SK-N-MC (cell line): ENCODE measurements around the gene RAB19.

Source experiments
- DNase-seq: peaks from one replicate; pipeline ENCODE4 v3.0.0-alpha.2; 2011; ENCODE audit warnings: low read depth, low spot score
- H3K27ac ChIP-seq: fragments of 200-600 bp; sonication (generic); 2 replicates; pipeline ENCODE4 v1.5.1; 2016; ENCODE audit warnings: mixed run types
- H3K36me3 ChIP-seq: fragments of 200-600 bp; sonication (generic); 2 replicates; pipeline ENCODE4 v1.6.1; 2017; ENCODE audit warnings: antibody characterized with exemption, low read length, mixed read lengths; ENCODE audit not compliant: insufficient read depth
- H3K4me3 ChIP-seq: fragments of 200-600 bp; sonication (generic); 2 replicates; pipeline ENCODE4 v1.5.1; 2016
- H3K9ac ChIP-seq: fragments of 200-600 bp; sonication (generic); 2 replicates; pipeline ENCODE4 v1.8.0; 2017; ENCODE audit warnings: mixed run types, mixed read lengths; ENCODE audit not compliant: insufficient read length
- H3K9me3 ChIP-seq: fragments of 200-600 bp; sonication (generic); 2 replicates; pipeline ENCODE4 v1.6.1; 2017; ENCODE audit warnings: low read depth, mild to moderate bottlenecking, antibody characterized with exemption, low read length, moderate library complexity, mixed read lengths
- EZH2 ChIP-seq: fragments of 200-600 bp; sonication (generic); IDR thresholded peaks from one replicate; pipeline ENCODE4 v1.6.1; 2017; ENCODE audit warnings: antibody characterized with exemption
- FOXP2 ChIP-seq: optimal IDR thresholded peaks from 2 replicates; pipeline ENCODE3; 2011; ENCODE audit warnings: mild to moderate bottlenecking, moderate library complexity; ENCODE audit not compliant: insufficient read depth; ENCODE audit errors: extremely low read length, control extremely low read depth
- POLR2AphosphoS5 ChIP-seq: IDR thresholded peaks from 2 replicates; pipeline ENCODE4 v1.6.1; 2012; ENCODE audit warnings: mild to moderate bottlenecking, low read depth, low read length, borderline replicate concordance

Gene RAB19

DNA sequence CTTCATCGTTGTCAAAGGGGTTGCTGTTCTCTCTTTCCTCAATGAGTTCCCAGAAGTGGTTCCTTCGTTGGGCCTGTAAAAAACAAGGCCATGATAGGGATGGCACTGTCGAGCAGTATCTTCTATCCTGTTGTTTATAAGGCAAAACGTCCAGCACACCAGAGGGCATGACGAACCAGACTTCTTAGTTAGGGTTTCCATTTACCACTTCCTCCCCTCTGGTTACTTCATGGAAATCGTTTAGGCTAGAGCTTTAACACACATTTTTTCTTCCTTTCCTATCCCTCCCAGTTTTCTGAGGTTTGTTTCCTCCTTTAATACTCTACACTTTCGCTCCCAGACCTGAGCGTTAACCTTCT lies 50.8 kb downstream of the RAB19 start:
- H3K9ac ChIP-seq = no peak overlapping the region
- H3K27ac ChIP-seq = no peak overlapping the region
- H3K36me3 ChIP-seq = peaks cover 35% of the 10 kb centered on the region
- H3K4me3 ChIP-seq = no peak overlapping the region
- TF ChIP-seq FOXP2 (no peak), EZH2 (no peak)
- no peaks in the 10 kb centered on the region for H3K9me3 ChIP-seq
- DNase-seq = no peak

DNA sequence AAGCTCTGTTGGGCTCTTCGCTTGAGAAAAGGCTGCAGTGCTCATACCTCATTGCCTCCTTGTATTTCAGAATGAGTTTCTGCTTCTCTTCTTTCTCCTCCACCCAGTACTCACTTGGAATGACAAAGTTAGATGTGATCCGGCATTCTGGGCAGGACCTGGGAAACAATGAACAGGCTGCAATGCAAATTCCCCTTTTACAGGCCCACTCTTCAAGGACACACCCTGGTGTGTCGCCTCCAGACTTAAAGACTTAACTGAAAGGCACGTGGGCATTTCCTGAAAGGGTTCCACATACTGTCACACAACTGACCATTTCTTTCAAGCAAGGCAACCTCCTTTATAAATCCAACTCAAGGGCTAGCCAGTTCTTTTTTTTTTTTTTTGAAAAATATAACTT lies 51.9 kb downstream of the RAB19 start:
- H3K36me3 ChIP-seq = peaks cover 35% of the 10 kb centered on the region
- TF ChIP-seq EZH2 (no peak), FOXP2 (no peak), POLR2AphosphoS5 (no peak)
- DNase-seq = no peak
- no peak overlapping the region for H3K27ac ChIP-seq
- no peak overlapping the region for H3K9ac ChIP-seq
- no peak overlapping the region for H3K4me3 ChIP-seq
- H3K9me3 ChIP-seq = no peaks in the 10 kb centered on the region

DNA sequence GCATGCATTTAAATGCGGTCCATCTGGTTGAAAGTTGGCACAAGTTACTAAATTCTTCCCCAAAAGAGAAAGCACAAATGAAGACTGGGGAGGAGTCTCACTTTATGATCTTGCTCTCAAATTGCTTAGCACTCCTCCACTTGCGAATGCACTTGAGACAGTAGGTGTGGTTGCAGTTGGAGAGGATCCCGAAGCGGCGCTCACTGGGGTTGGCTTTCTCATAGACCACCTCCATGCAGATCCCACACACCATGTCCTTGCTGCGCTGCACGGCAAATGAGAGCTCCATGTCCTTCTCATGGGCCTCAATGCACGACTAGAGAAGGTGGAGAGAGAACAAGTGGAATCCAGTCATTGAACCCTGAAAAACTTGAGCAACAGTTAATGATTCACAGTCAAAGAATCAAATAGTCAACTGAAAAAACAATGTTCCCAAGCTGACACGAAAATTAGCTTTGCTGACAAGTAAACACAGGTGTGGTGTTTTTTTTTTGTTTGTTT lies 52.7 kb downstream of the RAB19 start:
- TF ChIP-seq POLR2AphosphoS5 (no peak), FOXP2 (no peak), EZH2 (no peak)
- Histone ChIP-seq H3K9ac (no peak overlapping the region), H3K4me3 (no peak overlapping the region), H3K36me3 (peaks cover 35% of the 10 kb centered on the region), H3K9me3 (no peaks in the 10 kb centered on the region), H3K27ac (no peak overlapping the region)
- no peak for DNase-seq

DNA sequence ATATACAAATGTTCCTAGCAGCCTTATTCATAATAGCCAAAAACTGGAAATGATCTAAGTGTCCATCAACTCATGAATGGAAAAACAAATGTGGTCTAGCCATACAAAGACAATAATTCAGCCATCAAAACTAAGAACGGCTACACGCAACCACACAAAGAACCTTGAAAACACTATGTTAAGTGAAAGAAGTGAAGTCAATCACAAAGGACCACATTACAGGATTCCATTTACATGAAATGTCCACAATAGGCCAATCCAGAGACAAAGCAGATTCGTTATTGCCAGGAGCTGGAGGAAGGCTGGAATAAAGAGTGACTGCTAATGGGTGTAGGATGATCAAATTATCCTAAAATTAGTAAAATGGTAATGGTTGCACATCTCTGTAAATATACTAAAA lies 54.3 kb downstream of the RAB19 start:
- no peak overlapping the region for H3K27ac ChIP-seq
- DNase-seq = no peak
- no peak overlapping the region for H3K9ac ChIP-seq
- TF ChIP-seq FOXP2 (no peak), POLR2AphosphoS5 (no peak), EZH2 (no peak)
- H3K4me3 ChIP-seq = no peak overlapping the region
- H3K36me3 ChIP-seq = peaks cover 35% of the 10 kb centered on the region
- no peaks in the 10 kb centered on the region for H3K9me3 ChIP-seq

DNA sequence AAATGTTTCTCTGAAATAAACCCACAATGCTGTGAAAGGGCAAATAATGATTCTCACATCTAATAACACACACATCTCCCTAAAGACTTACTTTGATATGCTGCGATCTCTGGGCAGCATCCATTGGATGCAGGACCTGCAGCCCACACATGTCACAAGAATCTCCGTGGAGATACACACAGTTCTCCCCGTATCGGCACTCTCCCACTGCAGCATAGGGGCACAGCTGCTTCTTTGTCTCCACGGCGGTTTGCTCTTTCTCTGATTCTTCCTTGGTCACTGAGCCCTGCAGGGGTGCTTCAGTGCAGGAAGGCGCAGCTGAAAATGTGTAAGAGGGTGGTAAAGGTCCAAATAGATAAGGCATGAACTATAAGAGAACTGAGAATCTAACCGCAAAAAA lies 55.1 kb downstream of the RAB19 start:
- H3K9ac ChIP-seq = no peak overlapping the region
- TF ChIP-seq POLR2AphosphoS5 (no peak), EZH2 (no peak)
- H3K9me3 ChIP-seq = no peaks in the 10 kb centered on the region
- H3K27ac ChIP-seq = no peak overlapping the region
- H3K4me3 ChIP-seq = no peak overlapping the region
- peaks cover 35% of the 10 kb centered on the region for H3K36me3 ChIP-seq
- no peak for DNase-seq

DNA sequence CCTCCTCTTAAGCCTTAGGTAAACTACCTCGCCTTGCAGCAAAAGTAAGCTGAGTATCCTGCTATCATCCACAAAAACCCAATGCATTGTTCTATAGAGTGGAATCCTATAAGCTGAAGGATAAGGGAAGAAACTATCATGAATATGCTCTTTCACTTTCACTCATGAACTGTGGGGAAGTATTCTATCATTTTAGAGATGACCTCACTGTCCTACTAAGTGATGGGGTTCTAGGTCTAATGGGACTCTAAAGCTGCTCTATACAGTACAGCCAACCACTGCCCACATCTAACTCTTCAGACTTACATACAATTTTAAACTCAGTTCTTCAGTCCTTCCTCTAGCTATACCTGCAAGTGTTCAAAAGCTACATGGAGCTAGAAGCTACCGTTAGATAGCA lies 59.3 kb downstream of the RAB19 start:
- peaks cover 15% of the 10 kb centered on the region; the same call in 1 of the 2 replicates for H3K36me3 ChIP-seq

DNA sequence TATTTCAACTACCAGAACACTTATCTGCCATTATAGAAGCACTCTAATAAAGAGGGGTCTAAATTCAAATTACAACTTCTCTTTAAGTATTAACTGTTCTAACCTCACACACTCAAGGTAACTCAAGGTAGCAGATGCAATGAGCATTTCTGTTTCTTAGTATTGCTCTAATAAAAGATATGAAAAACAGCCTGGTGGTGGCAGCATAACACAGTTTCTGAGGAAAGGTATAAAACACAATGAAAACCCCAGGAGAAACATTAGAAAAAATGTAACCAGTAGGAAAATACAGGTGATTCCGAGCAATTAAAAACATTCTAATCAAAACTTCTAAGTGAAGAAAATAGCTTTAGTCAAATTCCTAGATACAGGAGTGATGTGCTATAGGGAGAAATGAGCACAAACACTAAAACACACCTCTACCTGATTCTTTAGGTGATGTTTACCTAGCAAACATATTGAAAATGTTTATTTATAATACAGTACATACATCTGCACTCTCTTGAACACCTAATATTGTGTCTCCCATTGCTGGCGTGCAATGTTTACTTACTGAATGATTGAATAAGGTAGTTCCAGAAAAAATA lies 72.0 kb downstream of the RAB19 start:
- no peak overlapping the region for H3K4me3 ChIP-seq
- H3K27ac ChIP-seq = no peak overlapping the region

More for the DNA sequence above, 59.3 kb downstream of the RAB19 start:
- no peak for TF ChIP-seq POLR2AphosphoS5
- TF ChIP-seq EZH2 = no peak
- no peak for TF ChIP-seq FOXP2
- no peak overlapping the region for H3K9ac ChIP-seq
- H3K4me3 ChIP-seq = no peak overlapping the region
- no peaks in the 10 kb centered on the region for H3K9me3 ChIP-seq
- no peak overlapping the region for H3K27ac ChIP-seq
- DNase-seq = no peak

DNA sequence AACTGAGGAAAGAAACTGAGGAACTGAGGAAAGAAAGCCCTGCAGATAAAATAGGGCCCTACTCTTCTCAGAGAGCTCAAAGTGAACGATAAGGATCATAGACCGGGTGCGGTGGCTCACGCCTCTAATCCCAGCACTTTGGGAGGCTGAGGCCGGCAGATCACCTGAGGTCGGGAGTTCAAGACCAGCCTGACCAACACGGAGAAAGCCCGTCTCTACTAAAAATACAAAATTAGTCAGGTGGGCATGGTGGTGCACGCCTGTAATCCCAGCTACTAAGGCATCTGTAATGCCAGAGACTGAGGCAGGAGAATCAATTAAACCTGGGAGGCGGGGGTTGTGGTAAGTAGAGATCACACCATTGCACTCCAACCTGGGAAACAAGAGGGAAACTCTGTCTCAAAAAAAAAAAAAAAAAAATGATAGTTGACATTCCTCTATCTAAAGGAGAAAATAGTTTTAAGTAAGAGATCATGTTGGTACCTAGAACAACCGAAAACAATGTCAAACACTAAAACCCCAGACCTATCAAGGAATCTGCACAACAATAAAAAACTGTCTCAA lies 72.9 kb downstream of the RAB19 start:
- TF ChIP-seq EZH2 (no peak), POLR2AphosphoS5 (no peak), FOXP2 (no peak)
- Histone ChIP-seq H3K4me3 (no peak overlapping the region), H3K27ac (no peak overlapping the region), H3K9me3 (no peaks in the 10 kb centered on the region), H3K9ac (no peak overlapping the region), H3K36me3 (no peaks in the 10 kb centered on the region)
- DNase-seq = no peak

More for the DNA sequence above, 72.0 kb downstream of the RAB19 start:
- Histone ChIP-seq H3K9ac (no peak overlapping the region), H3K9me3 (no peaks in the 10 kb centered on the region), H3K36me3 (no peaks in the 10 kb centered on the region)
- no peak for DNase-seq
- TF ChIP-seq POLR2AphosphoS5 (no peak), EZH2 (no peak), FOXP2 (no peak)
